Measurements from ENCODE around the gene CAST.

The CAST gene

GRCh38 chr5:96627792-96628398 is 34.3 kb upstream of the CAST start:
- Histone ChIP-seq H3K9me3 (ENCODE audit: control insufficient read depth, insufficient read depth, low read length) (no peaks in the 10 kb centered on the region), H3K36me3 (ENCODE audit: control insufficient read depth, insufficient read depth, low read length) (no peaks in the 10 kb centered on the region), H3K27ac (ENCODE audit: low read depth, low read length) (no peak overlapping the region), H3K27me3 (ENCODE audit: control insufficient read depth, insufficient read depth, low read length) (no peaks in the 10 kb centered on the region), H3K4me1 (ENCODE audit: control insufficient read depth, insufficient read depth, low read length) (no peaks in the 10 kb centered on the region), H3K4me3 (ENCODE audit: low read depth, low read length) (no peak overlapping the region), H3K9ac (ENCODE audit: low read depth, low read length) (no peak overlapping the region)

DNA sequence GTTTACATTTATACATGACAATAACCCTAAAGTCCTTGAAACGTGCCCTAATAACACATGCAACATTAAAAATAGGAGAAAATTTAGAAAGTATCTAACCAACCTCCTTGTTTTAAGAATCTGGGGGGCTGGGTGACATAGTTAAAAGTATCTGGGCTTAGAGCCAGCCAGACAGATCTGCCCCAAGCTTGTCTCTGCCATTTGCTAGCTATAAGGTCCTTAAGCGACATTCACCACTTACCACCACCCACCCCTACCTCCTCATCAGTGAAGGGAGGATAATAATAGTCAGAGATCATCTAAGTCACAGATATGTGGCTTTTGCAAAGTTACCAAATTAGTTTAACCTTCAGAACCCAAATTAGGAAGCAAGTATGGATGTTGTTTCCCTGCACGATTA is 33.8 kb upstream of the CAST start:
- Histone ChIP-seq H3K9me3 (ENCODE audit: control insufficient read depth, insufficient read depth, low read length) (no peaks in the 10 kb centered on the region), H3K36me3 (ENCODE audit: control insufficient read depth, insufficient read depth, low read length) (no peaks in the 10 kb centered on the region), H3K27me3 (ENCODE audit: control insufficient read depth, insufficient read depth, low read length) (no peaks in the 10 kb centered on the region), H3K4me1 (ENCODE audit: control insufficient read depth, insufficient read depth, low read length) (no peaks in the 10 kb centered on the region), H3K9ac (ENCODE audit: low read depth, low read length) (no peak overlapping the region), H3K27ac (ENCODE audit: low read depth, low read length) (no peak overlapping the region), H3K4me3 (ENCODE audit: low read depth, low read length) (no peak overlapping the region)

DNA sequence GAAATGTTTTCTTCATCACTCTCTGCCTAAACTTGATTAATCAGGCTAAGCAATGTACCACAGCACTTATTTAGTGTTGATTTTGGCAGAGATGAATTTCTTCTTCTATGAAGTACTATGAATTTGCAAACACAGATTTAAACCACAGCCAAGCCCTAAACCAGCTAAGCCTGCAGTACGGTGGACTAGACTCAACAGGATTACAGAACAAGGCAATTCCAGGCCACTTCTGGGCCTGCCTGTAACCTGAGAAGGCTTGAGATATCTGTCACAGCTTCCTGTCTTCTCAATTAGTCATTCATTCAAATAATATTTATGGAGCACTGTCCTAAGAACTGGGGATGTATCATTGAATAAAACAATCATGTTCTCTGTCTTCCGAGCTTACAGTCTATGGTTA is 32.4 kb upstream of the CAST start:
- H3K36me3 ChIP-seq (ENCODE audit: control insufficient read depth, insufficient read depth, low read length): no peaks in the 10 kb centered on the region
- H3K27me3 ChIP-seq (ENCODE audit: control insufficient read depth, insufficient read depth, low read length): no peaks in the 10 kb centered on the region
- no peaks in the 10 kb centered on the region for H3K9me3 ChIP-seq (ENCODE audit: control insufficient read depth, insufficient read depth, low read length)
- no peaks in the 10 kb centered on the region for H3K4me1 ChIP-seq (ENCODE audit: control insufficient read depth, insufficient read depth, low read length)
- H3K9ac ChIP-seq (ENCODE audit: low read depth, low read length): no peak overlapping the region
- no peak overlapping the region for H3K4me3 ChIP-seq (ENCODE audit: low read depth, low read length)
- H3K27ac ChIP-seq (ENCODE audit: low read depth, low read length): no peak overlapping the region

DNA sequence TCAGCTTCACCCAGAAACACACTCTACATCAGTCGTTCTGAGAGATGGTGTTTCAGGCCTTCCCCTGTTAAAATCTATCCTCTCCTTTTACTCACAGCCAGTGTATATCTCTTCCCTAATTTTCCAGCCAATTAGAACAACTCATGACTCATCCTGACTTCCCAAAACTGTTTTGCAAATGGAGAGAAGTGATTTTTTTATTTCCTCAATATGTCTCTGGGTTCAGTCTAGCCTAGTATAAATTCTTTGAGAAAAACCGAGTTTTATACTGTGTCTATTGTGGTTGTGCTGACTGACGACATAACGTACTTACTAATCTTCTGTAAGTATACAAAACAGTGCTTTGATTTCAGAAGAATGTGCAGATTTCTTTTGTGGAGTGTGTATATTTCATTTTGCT is 28.4 kb upstream of the CAST start:
- Histone ChIP-seq H3K4me3 (ENCODE audit: low read depth, low read length) (no peak overlapping the region), H3K9ac (ENCODE audit: low read depth, low read length) (no peak overlapping the region), H3K9me3 (ENCODE audit: control insufficient read depth, insufficient read depth, low read length) (no peaks in the 10 kb centered on the region), H3K36me3 (ENCODE audit: control insufficient read depth, insufficient read depth, low read length) (no peaks in the 10 kb centered on the region), H3K4me1 (ENCODE audit: control insufficient read depth, insufficient read depth, low read length) (0 out of 2 replicates have a peak, but pooled peaks cover 4% of the 10 kb centered on the region), H3K27me3 (ENCODE audit: control insufficient read depth, insufficient read depth, low read length) (no peaks in the 10 kb centered on the region), H3K27ac (ENCODE audit: low read depth, low read length) (no peak overlapping the region)

- Histone ChIP-seq H3K27me3 (ENCODE audit: control insufficient read depth, insufficient read depth, low read length) (no peaks in the 10 kb centered on the region), H3K9me3 (ENCODE audit: control insufficient read depth, insufficient read depth, low read length) (no peaks in the 10 kb centered on the region), H3K9ac (ENCODE audit: low read depth, low read length) (no peak overlapping the region), H3K27ac (ENCODE audit: low read depth, low read length) (no peak overlapping the region), H3K4me1 (ENCODE audit: control insufficient read depth, insufficient read depth, low read length) (0 out of 2 replicates have a peak, but pooled peaks cover 4% of the 10 kb centered on the region), H3K4me3 (ENCODE audit: low read depth, low read length) (no peak overlapping the region), H3K36me3 (ENCODE audit: control insufficient read depth, insufficient read depth, low read length) (no peaks in the 10 kb centered on the region)
These were observed 27.3 kb upstream of the CAST start for GRCh38 chr5:96634881-96635280.

DNA sequence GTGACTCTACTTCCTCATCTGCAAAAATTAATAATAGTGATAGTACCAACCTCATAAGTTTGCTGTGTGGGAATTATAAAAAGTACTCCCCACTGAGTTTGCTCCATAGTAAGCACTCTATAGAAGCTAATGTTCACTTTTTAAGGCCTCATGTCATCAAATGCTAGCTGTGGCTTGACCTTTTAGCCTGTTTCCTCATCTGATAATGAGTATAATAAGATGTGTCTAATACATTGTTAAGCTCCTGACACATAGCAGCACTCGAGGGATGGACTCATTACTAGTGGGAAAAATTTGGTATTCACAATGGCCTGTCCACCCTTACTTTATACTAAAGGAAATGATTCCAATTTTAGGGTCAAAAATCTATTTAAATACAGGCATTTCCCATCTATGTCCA is 26.1 kb upstream of the CAST start:
- Histone ChIP-seq H3K36me3 (ENCODE audit: control insufficient read depth, insufficient read depth, low read length) (no peaks in the 10 kb centered on the region), H3K4me3 (ENCODE audit: low read depth, low read length) (no peak overlapping the region), H3K27me3 (ENCODE audit: control insufficient read depth, insufficient read depth, low read length) (no peaks in the 10 kb centered on the region), H3K9me3 (ENCODE audit: control insufficient read depth, insufficient read depth, low read length) (no peaks in the 10 kb centered on the region), H3K27ac (ENCODE audit: low read depth, low read length) (no peak overlapping the region), H3K9ac (ENCODE audit: low read depth, low read length) (no peak overlapping the region), H3K4me1 (ENCODE audit: control insufficient read depth, insufficient read depth, low read length) (0 out of 2 replicates have a peak, but pooled peaks cover 4% of the 10 kb centered on the region)

DNA sequence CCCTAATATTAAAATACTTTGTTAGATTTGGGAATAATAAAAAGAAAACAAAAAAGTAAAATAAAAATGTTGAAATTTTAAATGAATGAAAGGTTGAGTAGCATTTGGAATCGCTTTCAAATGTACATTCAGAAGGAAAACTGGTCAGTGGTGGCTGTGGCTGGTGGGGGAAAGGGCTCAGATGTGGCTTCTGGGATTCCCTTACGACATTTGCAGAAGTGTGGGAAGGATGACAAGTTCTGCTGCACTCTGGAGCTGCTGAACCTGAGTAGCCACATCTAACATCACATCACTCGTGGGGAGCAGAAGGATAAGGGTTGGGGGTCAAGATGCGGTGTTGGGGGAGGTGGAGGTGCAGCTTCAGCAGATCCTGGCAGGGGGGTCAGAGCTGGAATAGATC is 25.6 kb upstream of the CAST start:
- H3K27ac ChIP-seq (ENCODE audit: low read depth, low read length): no peak overlapping the region
- H3K36me3 ChIP-seq (ENCODE audit: control insufficient read depth, insufficient read depth, low read length): no peaks in the 10 kb centered on the region

DNA sequence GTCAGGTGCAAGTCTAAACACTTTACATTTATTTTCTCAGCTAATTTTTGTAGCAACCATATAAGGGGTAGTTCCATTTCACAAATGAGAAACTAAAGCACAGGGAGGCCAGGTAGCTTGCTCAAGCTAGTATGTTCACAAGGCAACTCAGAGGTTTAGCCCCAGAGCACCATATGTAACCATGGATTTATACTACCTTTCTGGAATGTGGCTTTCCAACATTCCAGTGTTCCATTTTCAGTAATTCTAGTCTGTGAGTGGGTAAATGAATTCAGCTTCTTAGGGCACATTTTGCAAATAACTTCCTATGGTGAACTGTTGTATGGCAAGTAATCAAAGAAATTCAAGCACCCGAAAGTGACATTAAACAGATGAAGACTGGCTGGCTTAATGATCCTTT is 25.0 kb upstream of the CAST start:
- Histone ChIP-seq H3K4me1 (ENCODE audit: control insufficient read depth, insufficient read depth, low read length) (0 out of 2 replicates have a peak, but pooled peaks cover 4% of the 10 kb centered on the region), H3K27me3 (ENCODE audit: control insufficient read depth, insufficient read depth, low read length) (no peaks in the 10 kb centered on the region), H3K4me3 (ENCODE audit: low read depth, low read length) (no peak overlapping the region), H3K27ac (ENCODE audit: low read depth, low read length) (no peak overlapping the region), H3K36me3 (ENCODE audit: control insufficient read depth, insufficient read depth, low read length) (no peaks in the 10 kb centered on the region), H3K9ac (ENCODE audit: low read depth, low read length) (no peak overlapping the region), H3K9me3 (ENCODE audit: control insufficient read depth, insufficient read depth, low read length) (no peaks in the 10 kb centered on the region)

More for the DNA sequence above, 25.6 kb upstream of the CAST start:
- Histone ChIP-seq H3K27me3 (ENCODE audit: control insufficient read depth, insufficient read depth, low read length) (no peaks in the 10 kb centered on the region), H3K4me1 (ENCODE audit: control insufficient read depth, insufficient read depth, low read length) (0 out of 2 replicates have a peak, but pooled peaks cover 4% of the 10 kb centered on the region), H3K9ac (ENCODE audit: low read depth, low read length) (no peak overlapping the region), H3K4me3 (ENCODE audit: low read depth, low read length) (no peak overlapping the region), H3K9me3 (ENCODE audit: control insufficient read depth, insufficient read depth, low read length) (no peaks in the 10 kb centered on the region)

DNA sequence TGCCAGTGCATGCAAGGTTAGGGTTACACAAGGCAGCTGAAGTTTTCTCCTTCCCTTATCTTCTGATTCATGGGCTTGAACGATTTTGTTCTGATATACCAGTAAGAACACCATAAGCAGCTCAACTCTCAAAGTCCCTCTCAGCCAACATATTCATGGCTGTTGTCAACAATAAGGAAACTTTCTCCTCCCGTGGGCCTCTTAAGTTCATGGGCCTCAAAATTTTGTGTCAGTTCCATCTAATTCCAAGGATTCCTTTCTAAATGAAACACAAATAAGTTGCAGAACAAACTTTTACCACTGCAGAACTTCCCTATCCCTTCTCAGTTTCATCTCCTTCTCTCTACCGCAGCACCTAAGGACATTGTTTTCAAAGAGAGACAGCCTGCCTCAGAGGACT is 23.6 kb upstream of the CAST start:
- Histone ChIP-seq H3K27me3 (ENCODE audit: control insufficient read depth, insufficient read depth, low read length) (no peaks in the 10 kb centered on the region), H3K27ac (ENCODE audit: low read depth, low read length) (no peak overlapping the region), H3K4me3 (ENCODE audit: low read depth, low read length) (no peak overlapping the region), H3K9me3 (ENCODE audit: control insufficient read depth, insufficient read depth, low read length) (no peaks in the 10 kb centered on the region), H3K4me1 (ENCODE audit: control insufficient read depth, insufficient read depth, low read length) (0 out of 2 replicates have a peak, but pooled peaks cover 4% of the 10 kb centered on the region), H3K36me3 (ENCODE audit: control insufficient read depth, insufficient read depth, low read length) (no peaks in the 10 kb centered on the region), H3K9ac (ENCODE audit: low read depth, low read length) (no peak overlapping the region)

DNA sequence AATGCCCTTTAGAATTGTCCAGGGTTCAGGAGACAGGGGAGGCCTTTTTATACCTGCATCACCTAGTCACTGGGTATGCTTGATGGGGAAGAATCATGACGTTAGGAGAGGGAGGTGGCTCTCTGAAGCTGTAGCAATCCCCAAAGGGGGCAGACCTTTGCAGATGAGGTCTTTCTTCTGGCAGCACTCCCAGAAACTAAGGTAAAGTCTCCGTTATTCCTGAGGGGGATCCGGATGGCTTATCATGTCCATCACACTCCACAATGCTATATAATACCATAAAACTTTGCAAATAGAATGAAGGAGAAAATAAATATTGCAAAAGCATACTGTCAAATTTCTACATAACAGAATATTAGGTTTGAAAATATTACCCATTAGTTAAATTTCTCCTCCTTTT is 21.5 kb upstream of the CAST start:
- Histone ChIP-seq H3K4me3 (ENCODE audit: low read depth, low read length) (no peak overlapping the region), H3K27ac (ENCODE audit: low read depth, low read length) (no peak overlapping the region), H3K9ac (ENCODE audit: low read depth, low read length) (no peak overlapping the region), H3K4me1 (ENCODE audit: control insufficient read depth, insufficient read depth, low read length) (no peaks in the 10 kb centered on the region), H3K9me3 (ENCODE audit: control insufficient read depth, insufficient read depth, low read length) (no peaks in the 10 kb centered on the region), H3K36me3 (ENCODE audit: control insufficient read depth, insufficient read depth, low read length) (no peaks in the 10 kb centered on the region), H3K27me3 (ENCODE audit: control insufficient read depth, insufficient read depth, low read length) (no peaks in the 10 kb centered on the region)

- H3K4me3 ChIP-seq (ENCODE audit: low read depth, low read length): no peak overlapping the region
- no peaks in the 10 kb centered on the region for H3K27me3 ChIP-seq (ENCODE audit: control insufficient read depth, insufficient read depth, low read length)
- no peaks in the 10 kb centered on the region for H3K36me3 ChIP-seq (ENCODE audit: control insufficient read depth, insufficient read depth, low read length)
- no peaks in the 10 kb centered on the region for H3K4me1 ChIP-seq (ENCODE audit: control insufficient read depth, insufficient read depth, low read length)
- no peaks in the 10 kb centered on the region for H3K9me3 ChIP-seq (ENCODE audit: control insufficient read depth, insufficient read depth, low read length)
- no peak overlapping the region for H3K9ac ChIP-seq (ENCODE audit: low read depth, low read length)
- H3K27ac ChIP-seq (ENCODE audit: low read depth, low read length): no peak overlapping the region
These were observed 20.6 kb upstream of the CAST start for GRCh38 chr5:96641368-96642280.
